ENCODE results near the gene ACER3. TPM values are rescaled to one million over a fixed set of nuclear protein-coding genes. Genes with fewer than 3 reads are reported as not detected.
A peak's percentile ranks its signal among the peaks of the same experiment; 100 is the strongest.

ACER3 gene
- total and polyA plus RNA-seq, 4 experiments from 2014 or later = 2.9 to 6.8 (median 5.0) TPM

DNA sequence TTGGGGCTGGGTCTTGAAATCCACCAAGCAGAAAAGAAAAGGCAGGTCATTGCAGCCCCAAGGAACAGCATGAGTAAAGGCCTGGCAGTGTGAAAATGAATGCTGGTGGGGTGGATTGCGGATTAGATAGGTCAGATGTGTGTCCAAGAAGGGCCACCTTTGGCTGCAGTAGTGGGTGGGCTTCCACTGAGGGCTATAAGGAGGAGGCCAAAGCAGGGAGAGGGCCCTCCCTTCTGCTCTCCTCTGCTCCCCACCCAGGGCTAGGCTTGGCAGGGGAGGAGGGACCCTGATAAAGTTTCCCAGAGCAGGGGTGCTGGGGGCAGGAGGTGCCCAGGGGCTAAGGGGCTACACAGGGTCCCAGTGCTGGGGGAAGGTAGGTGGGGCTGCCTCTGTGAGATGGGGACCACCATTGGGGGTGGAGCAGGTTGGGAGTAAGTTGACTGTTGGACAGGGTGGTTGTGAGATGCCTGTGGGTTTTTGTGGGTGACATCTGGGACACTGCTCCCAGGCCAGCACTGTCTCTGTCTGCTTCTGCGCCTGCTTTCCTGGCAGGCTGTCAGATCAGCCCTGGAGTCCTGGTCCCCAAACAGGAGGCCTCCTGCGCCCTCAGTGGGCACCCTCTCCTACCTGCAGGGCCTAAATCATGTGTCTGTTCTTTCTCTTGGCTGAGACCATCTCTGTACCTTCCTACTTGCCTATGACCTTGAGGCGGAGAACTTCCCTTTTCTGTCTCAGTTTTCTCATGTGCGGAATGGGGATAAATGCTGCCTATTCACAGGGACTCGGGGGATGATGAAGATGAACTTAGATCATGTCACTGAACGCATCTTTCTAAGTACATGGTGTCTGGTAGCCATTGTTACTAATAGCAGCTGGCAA is 208.0 kb downstream of the ACER3 start:
- Histone ChIP-seq H3K36me3 (ENCODE audit: insufficient read depth, low read length) (no peaks in the 10 kb centered on the region), H3K27me3 (ENCODE audit: insufficient read depth, low read length) (no peaks in the 10 kb centered on the region), H3K27ac (ENCODE audit: low read depth, low read length) (no peak overlapping the region), H3K4me1 (ENCODE audit: insufficient read depth, low read length) (peaks cover 31% of the 10 kb centered on the region), H3K4me3 (ENCODE audit: low read length in 2 of 2) (no peak overlapping the region), H3K9me3 (ENCODE audit: control insufficient read depth in 1 of 2, low read length in 2 of 2) (no peaks in the 10 kb centered on the region)
- Mint-ChIP-seq H3K27ac (peak overlapping the region in 4 of 7 donors; percentile 2 to 64 (median 38)), H3K27me3 (no peaks in the 10 kb centered on the region), H3K36me3 (no peaks in the 10 kb centered on the region), H3K4me1 (peaks cover 13 to 35% (median 21%) of the 10 kb centered on the region in 4 donors), H3K4me3 (peak overlapping the region in 6 of 8 donors; percentile 26 to 89 (median 72)), H3K9me3 (peaks cover 0 to 2% (median 0%) of the 10 kb centered on the region in 8 donors)
- ChIA-PET POLR2A (ENCODE audit: partially characterized antibody) (no interaction called here), CTCF (ENCODE audit: partially characterized antibody) (interaction anchor here (1.5 to 2.1 kb wide), 2 partner anchors 21 to 23 kb away, joined by 3 to 5 read pairs; no protein-coding TSS in a partner anchor)
- intact Hi-C loops (cut with micrococcal nuclease) = loop anchor here (10.0 kb wide), 1 partner anchor 406 kb away; the partner anchor contains the start of gene PAK1
- DNase-seq = no peak

DNA sequence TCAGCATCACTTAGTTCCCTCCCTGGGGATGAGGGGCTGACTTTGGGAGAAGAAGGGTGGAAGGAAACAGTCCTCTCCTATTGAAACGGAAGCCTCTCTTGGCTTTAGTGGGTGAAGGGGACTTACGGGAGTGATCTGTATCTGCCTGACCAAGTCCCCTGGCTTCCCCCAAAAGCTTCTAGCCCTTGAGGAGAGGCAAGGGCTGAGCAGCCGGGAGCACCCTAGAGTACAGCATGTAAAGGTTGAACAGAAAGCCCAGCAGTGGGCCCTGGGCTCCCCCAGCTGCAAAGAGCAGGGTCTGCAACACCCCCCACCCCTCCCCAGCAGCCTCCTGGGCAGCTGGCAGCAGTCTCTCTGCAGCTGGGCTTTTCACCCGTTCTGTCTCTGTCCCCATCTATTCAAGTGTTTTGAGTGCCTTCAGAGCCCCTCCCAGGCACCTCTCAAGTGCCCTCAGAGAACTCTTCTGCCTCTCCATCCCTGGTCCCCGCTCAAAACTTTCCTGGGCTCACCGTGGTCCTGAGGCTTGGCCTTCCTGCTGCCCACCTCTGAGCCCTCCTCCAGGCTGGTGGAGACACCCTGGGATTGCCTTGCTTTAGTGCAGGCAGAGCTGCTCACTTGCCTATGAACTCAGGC is 208.7 kb downstream of the ACER3 start:
- peak overlapping the region in 3 of 8 donors; percentile 6 to 61 (median 58) for H3K4me3 Mint-ChIP-seq
- intact Hi-C loops (cut with micrococcal nuclease) = loop anchor here (10.0 kb wide), 1 partner anchor 405 kb away; the partner anchor contains the start of gene PAK1
- H3K4me1 Mint-ChIP-seq = peaks cover 13 to 37% (median 21%) of the 10 kb centered on the region in 4 donors
- H3K4me1 ChIP-seq (ENCODE audit: insufficient read depth, low read length) = peaks cover 31% of the 10 kb centered on the region
- H3K27ac Mint-ChIP-seq = peak overlapping the region in 2 of 7 donors; percentile 2 to 25
- H3K27ac ChIP-seq (ENCODE audit: low read depth, low read length) = no peak overlapping the region
- no peaks in the 10 kb centered on the region for H3K27me3 ChIP-seq (ENCODE audit: insufficient read depth, low read length)
- CTCF ChIA-PET (ENCODE audit: partially characterized antibody) = interaction anchor here (1.5 to 2.1 kb wide), 3 partner anchors 21 to 22 kb away, joined by 3 to 5 read pairs (median 3); no protein-coding TSS in a partner anchor
- POLR2A ChIA-PET (ENCODE audit: partially characterized antibody) = interaction anchor here (1.3 kb wide), 1 partner anchor 13 kb away, joined by 4 read pairs; no protein-coding TSS in a partner anchor
- no peaks in the 10 kb centered on the region for H3K36me3 ChIP-seq (ENCODE audit: insufficient read depth, low read length)
- H3K9me3 ChIP-seq (ENCODE audit: control insufficient read depth in 1 of 2, low read length in 2 of 2) = no peaks in the 10 kb centered on the region
- H3K36me3 Mint-ChIP-seq = no peaks in the 10 kb centered on the region
- no peak for DNase-seq
- H3K9me3 Mint-ChIP-seq = peaks cover 0 to 2% (median 0%) of the 10 kb centered on the region in 8 donors
- no peak overlapping the region for H3K4me3 ChIP-seq (ENCODE audit: low read length in 2 of 2)
- no peaks in the 10 kb centered on the region for H3K27me3 Mint-ChIP-seq

DNA sequence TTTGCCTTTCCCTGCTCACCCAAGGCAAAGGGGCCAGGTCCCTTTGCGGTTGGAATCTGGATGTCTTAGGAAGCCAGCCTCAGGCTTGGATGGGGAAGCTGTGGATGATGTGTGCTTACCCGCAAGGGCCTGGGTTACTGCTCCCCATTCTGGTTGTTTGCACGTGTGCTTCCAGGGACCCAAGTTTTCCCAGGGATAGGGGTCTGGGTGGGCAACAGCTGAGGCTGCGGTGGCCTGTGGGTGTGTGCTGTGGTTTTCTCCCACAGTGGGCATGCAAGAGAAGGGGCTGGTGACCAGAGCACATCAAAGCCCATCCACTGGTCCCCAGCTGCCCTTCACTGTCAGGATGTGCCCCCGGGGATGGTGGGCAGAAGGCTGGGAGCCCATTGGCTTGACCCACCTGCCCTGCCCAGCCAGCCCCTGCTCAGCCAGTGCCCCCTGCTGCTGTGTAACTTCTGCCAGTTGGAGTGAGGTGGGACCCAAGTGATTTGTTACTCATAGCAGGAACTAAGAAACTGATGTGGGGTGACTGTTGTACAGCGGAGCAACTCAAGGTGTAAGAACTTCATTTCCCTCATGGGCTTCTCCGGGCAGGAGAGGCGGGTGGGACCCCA is 209.4 kb downstream of the ACER3 start:
- Mint-ChIP-seq H3K36me3 (no peaks in the 10 kb centered on the region), H3K9me3 (peaks cover 0 to 2% (median 0%) of the 10 kb centered on the region in 8 donors), H3K27me3 (no peaks in the 10 kb centered on the region), H3K27ac (peak overlapping the region in 1 of 7 donors; percentile 30), H3K4me1 (peaks cover 13 to 37% (median 21%) of the 10 kb centered on the region in 4 donors), H3K4me3 (peak overlapping the region in 1 of 8 donors; percentile 6)
- DNase-seq = no peak
- Histone ChIP-seq H3K9me3 (ENCODE audit: control insufficient read depth in 1 of 2, low read length in 2 of 2) (no peaks in the 10 kb centered on the region), H3K27me3 (ENCODE audit: insufficient read depth, low read length) (no peaks in the 10 kb centered on the region), H3K4me3 (ENCODE audit: low read length in 2 of 2) (no peak overlapping the region), H3K27ac (ENCODE audit: low read depth, low read length) (no peak overlapping the region), H3K4me1 (ENCODE audit: insufficient read depth, low read length) (peaks cover 31% of the 10 kb centered on the region), H3K36me3 (ENCODE audit: insufficient read depth, low read length) (no peaks in the 10 kb centered on the region)
- ChIA-PET POLR2A (ENCODE audit: partially characterized antibody) (interaction anchor here (1.3 kb wide), 1 partner anchor 12 kb away, joined by 4 read pairs; no protein-coding TSS in a partner anchor), CTCF (ENCODE audit: partially characterized antibody) (interaction anchor here (1.5 kb wide), 2 partner anchors 20 to 22 kb away, joined by 3 read pairs; no protein-coding TSS in a partner anchor)
- intact Hi-C loops (cut with micrococcal nuclease) = loop anchor here (10.0 kb wide), 1 partner anchor 405 kb away; the partner anchor contains the start of gene PAK1

DNA sequence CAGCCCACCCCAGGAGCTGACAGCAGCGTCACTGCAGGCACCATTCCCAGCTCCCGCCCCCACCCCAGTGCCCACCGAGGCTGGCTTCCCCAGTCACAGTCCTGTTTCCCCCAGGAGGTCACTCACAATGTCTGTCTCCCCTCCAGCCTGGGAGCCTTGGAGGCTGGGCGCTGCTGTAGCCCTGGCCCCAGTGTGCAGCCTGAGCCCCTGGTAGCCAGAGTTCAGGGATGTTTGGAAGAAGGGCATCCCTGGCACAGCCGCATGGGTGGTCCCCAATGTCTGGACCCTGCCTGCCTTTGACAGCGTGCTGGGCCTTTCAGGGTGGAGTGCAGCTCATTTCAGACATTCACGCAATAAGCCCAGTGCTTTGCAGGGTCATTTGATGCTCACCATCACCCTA is 210.4 kb downstream of the ACER3 start:
- Histone ChIP-seq H3K9me3 (ENCODE audit: control insufficient read depth in 1 of 2, low read length in 2 of 2) (no peaks in the 10 kb centered on the region), H3K4me1 (ENCODE audit: insufficient read depth, low read length) (peaks cover 25% of the 10 kb centered on the region), H3K4me3 (ENCODE audit: low read length in 2 of 2) (no peak overlapping the region), H3K27ac (ENCODE audit: low read depth, low read length) (no peak overlapping the region), H3K27me3 (ENCODE audit: insufficient read depth, low read length) (no peaks in the 10 kb centered on the region), H3K36me3 (ENCODE audit: insufficient read depth, low read length) (no peaks in the 10 kb centered on the region)
- ChIA-PET CTCF (ENCODE audit: partially characterized antibody) (interaction anchor here (1.5 kb wide), 1 partner anchor 19 kb away, joined by 3 read pairs; no protein-coding TSS in a partner anchor), POLR2A (ENCODE audit: partially characterized antibody) (no interaction called here)
- Mint-ChIP-seq H3K27me3 (no peaks in the 10 kb centered on the region), H3K9me3 (peaks cover 0 to 2% (median 0%) of the 10 kb centered on the region in 8 donors), H3K27ac (no peak overlapping the region), H3K4me3 (no peak overlapping the region), H3K4me1 (peaks cover 11 to 27% (median 17%) of the 10 kb centered on the region in 4 donors), H3K36me3 (no peaks in the 10 kb centered on the region)
- intact Hi-C loops (cut with micrococcal nuclease) = no loop called here
- DNase-seq = no peak

DNA sequence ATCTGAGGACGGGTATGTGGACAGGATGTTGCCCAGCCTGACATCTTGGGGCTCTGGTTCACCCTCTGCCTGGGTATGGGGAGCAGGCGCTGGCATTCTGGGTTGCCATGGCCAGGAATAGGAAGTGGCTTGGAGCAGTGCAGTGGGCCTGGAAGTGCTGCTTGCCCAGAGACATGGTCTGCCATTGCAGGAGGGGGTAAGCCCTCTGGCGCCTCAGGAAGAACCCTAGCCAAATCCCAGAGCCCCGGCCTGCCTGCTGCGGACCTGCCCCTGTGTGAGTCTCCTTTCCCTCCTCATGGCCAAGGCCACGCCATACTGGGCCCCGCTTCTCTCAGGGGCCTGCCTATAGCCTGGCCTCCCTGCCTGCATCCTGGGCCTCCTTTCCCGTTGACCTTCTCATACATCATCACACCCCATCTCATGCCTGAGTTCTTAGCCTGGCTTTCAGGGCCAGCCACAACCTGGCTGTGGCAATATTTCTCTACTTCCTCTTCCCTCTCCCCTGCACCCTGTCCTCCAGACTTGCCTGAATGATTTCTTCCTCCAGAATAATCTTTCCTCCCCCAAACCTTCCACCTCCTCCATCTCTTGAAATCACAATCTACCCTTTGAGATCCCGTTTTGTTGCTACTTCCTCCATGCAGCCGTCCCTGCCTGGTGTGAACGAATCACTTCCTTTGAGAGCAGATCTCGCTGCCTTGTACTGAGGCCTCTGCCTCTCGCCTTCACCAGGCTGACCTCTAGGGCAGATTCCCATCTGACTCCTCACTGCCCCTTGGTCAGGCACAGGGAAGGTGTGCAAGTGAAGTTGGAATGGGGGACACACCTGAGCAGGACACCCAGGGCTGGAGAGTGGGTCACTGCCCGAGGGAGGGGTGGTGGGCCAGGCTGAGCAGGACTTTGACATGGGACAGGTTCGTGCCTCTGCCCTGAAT is 211.2 kb downstream of the ACER3 start:
- Histone ChIP-seq H3K9me3 (ENCODE audit: control insufficient read depth in 1 of 2, low read length in 2 of 2) (no peaks in the 10 kb centered on the region), H3K4me3 (ENCODE audit: low read length in 2 of 2) (no peak overlapping the region), H3K36me3 (ENCODE audit: insufficient read depth, low read length) (no peaks in the 10 kb centered on the region), H3K4me1 (ENCODE audit: insufficient read depth, low read length) (peaks cover 23% of the 10 kb centered on the region), H3K27ac (ENCODE audit: low read depth, low read length) (no peak overlapping the region), H3K27me3 (ENCODE audit: insufficient read depth, low read length) (no peaks in the 10 kb centered on the region)
- Mint-ChIP-seq H3K4me3 (peak overlapping the region in 1 of 8 donors; percentile 20), H3K27ac (peak overlapping the region in 4 of 7 donors; percentile 17 to 86 (median 52)), H3K9me3 (peaks cover 0 to 2% (median 0%) of the 10 kb centered on the region in 8 donors), H3K36me3 (no peaks in the 10 kb centered on the region), H3K4me1 (peaks cover 11 to 26% (median 16%) of the 10 kb centered on the region in 4 donors), H3K27me3 (no peaks in the 10 kb centered on the region)
- ChIA-PET POLR2A (ENCODE audit: partially characterized antibody) (no interaction called here), CTCF (ENCODE audit: partially characterized antibody) (no interaction called here)
- intact Hi-C loops (cut with micrococcal nuclease) = no loop called here
- no peak for DNase-seq

DNA sequence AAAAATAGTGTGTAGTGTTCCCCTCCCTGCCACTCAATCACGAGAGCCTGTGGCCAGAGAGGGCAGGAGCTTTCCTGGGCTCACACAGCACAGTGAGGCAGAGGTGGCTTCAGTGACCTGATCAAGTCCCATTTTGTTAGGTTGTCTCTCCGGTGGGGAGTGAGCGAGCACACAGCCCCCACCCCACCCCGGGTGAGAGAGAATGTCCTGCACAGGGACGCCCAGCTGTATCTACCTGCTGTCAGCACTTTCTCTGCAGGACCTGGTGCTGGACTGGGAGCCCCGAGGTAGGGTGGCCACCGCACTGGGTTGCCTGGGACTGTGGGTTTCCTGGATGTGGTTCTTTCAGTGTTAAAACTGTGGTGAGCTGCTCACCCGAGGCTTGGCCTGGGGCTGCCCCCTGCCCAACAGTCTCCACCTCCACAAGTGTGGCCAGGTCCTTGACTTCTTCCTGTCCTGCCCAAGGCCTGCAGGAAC is 212.2 kb downstream of the ACER3 start:
- Histone ChIP-seq H3K4me3 (ENCODE audit: low read length in 2 of 2) (no peak overlapping the region), H3K36me3 (ENCODE audit: insufficient read depth, low read length) (no peaks in the 10 kb centered on the region), H3K27ac (ENCODE audit: low read depth, low read length) (no peak overlapping the region), H3K27me3 (ENCODE audit: insufficient read depth, low read length) (no peaks in the 10 kb centered on the region), H3K4me1 (ENCODE audit: insufficient read depth, low read length) (peaks cover 15% of the 10 kb centered on the region), H3K9me3 (ENCODE audit: control insufficient read depth in 1 of 2, low read length in 2 of 2) (no peaks in the 10 kb centered on the region)
- ChIA-PET CTCF (ENCODE audit: partially characterized antibody) (no interaction called here), POLR2A (ENCODE audit: partially characterized antibody) (interaction anchor here (1.1 kb wide), 1 partner anchor 10 kb away, joined by 4 read pairs; no protein-coding TSS in a partner anchor)
- intact Hi-C loops (cut with micrococcal nuclease) = no loop called here
- Mint-ChIP-seq H3K27me3 (no peaks in the 10 kb centered on the region), H3K36me3 (no peaks in the 10 kb centered on the region), H3K27ac (peak overlapping the region in 1 of 7 donors; percentile 64), H3K4me3 (no peak overlapping the region), H3K4me1 (peaks cover 8 to 26% (median 11%) of the 10 kb centered on the region in 4 donors), H3K9me3 (no peaks in the 10 kb centered on the region)
- DNase-seq = no peak

Data from CD4-positive, alpha-beta memory T cell (primary cell).